T-cell (primary cell): Measurements from ENCODE around the gene BRICD5. TPM values are rescaled to one million over a fixed set of nuclear protein-coding genes. Genes with fewer than 3 reads are reported as not detected.

ENCODE experiments used
- ATAC-seq, 4 experiments: fragments of 200-7000 bp in 3 of 4; fragments of 150-1000 bp in 1 of 4; cut with Tn5 transposase; replicated peaks in 1 of 4; 1 replicate in 3 of 4; 2 replicates in 1 of 4; pipeline ENCODE4 v1.10.0; 2021; ENCODE audit warnings: moderate library complexity in 3 of 4, mild to moderate bottlenecking in 2 of 4, moderate number of reproducible peaks in 1 of 4
- CTCF ChIA-PET, 2 donors: fragments of 300-600 bp; sonication (Branson Sonifier 250); formaldehyde crosslinking; loops; one replicate each; lab custom pipeline; 2022; ENCODE audit warnings: antibody characterized with exemption in 2 of 2; lab: Charles Lee
- POLR2A ChIA-PET, 2 donors: fragments of 300-600 bp; sonication (Branson Sonifier 250); formaldehyde crosslinking; loops; one replicate each; lab custom pipeline; 2022; ENCODE audit warnings: antibody characterized with exemption in 2 of 2; lab: Charles Lee
- DNase-seq, 35 experiments: peaks; one replicate each; pipeline versions ENCODE4 v3.0.0 to v3.0.0-alpha.2; 2013 to 2023
- H3K27ac ChIP-seq: one replicate; pipeline ENCODE4 v1.5.1; 2013; ENCODE audit warnings: low read length
- H3K27me3 ChIP-seq, 2 experiments: replicated peaks in 1 of 2; 1 replicate in 1 of 2; 2 replicates in 1 of 2; pipeline versions ENCODE4 v1.6.1 to v1.7.0; 2013; ENCODE audit warnings: low read length in 1 of 2, mixed read lengths in 1 of 2; ENCODE audit not compliant: control insufficient read depth in 2 of 2, insufficient read depth in 2 of 2; ENCODE audit errors: extremely low read depth in 1 of 2
- H3K36me3 ChIP-seq, 2 donors: 1 replicate in 1 of 2; 2 replicates in 1 of 2; pipeline versions ENCODE4 v1.6.1 to v1.7.0; 2013; ENCODE audit warnings: low read length in 1 of 2; ENCODE audit not compliant: control insufficient read depth in 2 of 2, insufficient read depth in 1 of 2; ENCODE audit errors: extremely low read depth in 1 of 2
- H3K4me1 ChIP-seq, 2 experiments: 1 replicate in 1 of 2; 2 replicates in 1 of 2; pipeline versions ENCODE4 v1.6.1 to v1.7.0; 2013; ENCODE audit warnings: low read length in 2 of 2, mixed read lengths in 1 of 2; ENCODE audit not compliant: insufficient read depth in 2 of 2, control insufficient read depth in 1 of 2; ENCODE audit errors: extremely low read depth in 1 of 2
- H3K4me3 ChIP-seq, 2 donors: 1 replicate in 1 of 2; 2 replicates in 1 of 2; pipeline versions ENCODE4 v1.5.1 to v1.7.0; 2013; ENCODE audit warnings: mild to moderate bottlenecking in 2 of 2, low read length in 1 of 2, moderate library complexity in 1 of 2; ENCODE audit not compliant: control insufficient read depth in 1 of 2; ENCODE audit errors: extremely low read depth in 1 of 2
- H3K9me3 ChIP-seq: 2 replicates; pipeline ENCODE4 v1.7.0; 2013
- H3K27ac Mint-ChIP-seq, 2 donors: one replicate each; pipeline ENCODE4 v1.8.0; 2020 to 2021; ENCODE audit warnings: mild to moderate bottlenecking in 2 of 2, mixed read lengths in 2 of 2
- H3K27me3 Mint-ChIP-seq, 2 donors: one replicate each; pipeline ENCODE4 v1.8.0; 2021 to 2022; ENCODE audit warnings: mixed read lengths in 2 of 2
- H3K36me3 Mint-ChIP-seq: one replicate; pipeline ENCODE4 v1.8.0; 2021; ENCODE audit warnings: mixed read lengths
- H3K4me1 Mint-ChIP-seq, 3 donors: one replicate each; pipeline ENCODE4 v1.8.0; 2020 to 2022; ENCODE audit warnings: mixed read lengths in 3 of 3, mild to moderate bottlenecking in 1 of 3
- H3K4me3 Mint-ChIP-seq, 3 donors: one replicate each; pipeline ENCODE4 v1.8.0; 2020 to 2022; ENCODE audit warnings: mild to moderate bottlenecking in 3 of 3, mixed read lengths in 3 of 3, moderate library complexity in 3 of 3
- H3K9me3 Mint-ChIP-seq, 3 donors: one replicate each; pipeline ENCODE4 v1.8.0; 2020 to 2022; ENCODE audit warnings: mixed read lengths in 3 of 3
- WGBS: methylation state at CpG from one replicate; pipeline ENCODE4 v1.1.5; 2013; ENCODE audit warnings: missing lambda C conversion rate; ENCODE audit not compliant: insufficient coverage; 5-methylcytosine and 5-hydroxymethylcytosine counted together
- total RNA-seq, 35 experiments: library from RNA in 6 of 35; stranded (reverse) in 6 of 35; fragments of 120-200 nt in 1 of 35; gene quantifications; one replicate each; pipeline versions ENCODE4 v1.2.1 to v1.2.4 and lab custom pipeline; 2013 to 2026

BRICD5 gene
- total RNA-seq, 5 donors from 2014 or later (not counting 1 experiment from before 2014, with no cell fraction given), result 6.7 to 27.7 (median 20.4) TPM

- Histone ChIP-seq H3K36me3 (peaks cover 10 to 29% of the 10 kb centered on the region in 2 donors), H3K27ac (no peak overlapping the region), H3K4me3 (no peak overlapping the region), H3K27me3 (peaks cover 0 to 24% of the 10 kb centered on the region in 2 experiments), H3K9me3 (no peaks in the 10 kb centered on the region), H3K4me1 (peaks cover 2 to 15% of the 10 kb centered on the region in 2 experiments)
- H3K36me3 Mint-ChIP-seq, result peaks cover 16% of the 10 kb centered on the region
- POLR2A ChIA-PET, result no interaction called here
- no peaks in the 10 kb centered on the region for H3K9me3 Mint-ChIP-seq
- peaks cover 0 to 4% of the 10 kb centered on the region in 2 donors for H3K27me3 Mint-ChIP-seq
- no peak for DNase-seq
- no peak overlapping the region for H3K4me3 Mint-ChIP-seq
- peaks cover 0 to 2% (median 1%) of the 10 kb centered on the region in 3 donors for H3K4me1 Mint-ChIP-seq
- ATAC-seq, result no peak
- WGBS, result 80% methylated on average over 14 of the region's 18 CpGs
- H3K27ac Mint-ChIP-seq, result no peak overlapping the region
- CTCF ChIA-PET, result interaction anchor here in 1 of 2 donors (0.6 kb wide), 1 partner anchor 13 kb away, joined by 3 read pairs; the partner anchor contains the start of gene ECI1
These were observed 27.6 kb upstream of the BRICD5 start for GRCh38 chr16:2238150-2238837.

GRCh38 chr16:2237493-2238149, 27.0 kb upstream of the BRICD5 start:
- ChIA-PET POLR2A (no interaction called here), CTCF (interaction anchor here in 1 of 2 donors (0.6 kb wide), 1 partner anchor 14 kb away, joined by 3 read pairs; the partner anchor contains the start of gene ECI1)
- H3K9me3 Mint-ChIP-seq, result no peaks in the 10 kb centered on the region
- no peak for DNase-seq
- WGBS, result 42% methylated on average over 65 of the region's 65 CpGs
- peaks cover 0 to 31% of the 10 kb centered on the region in 2 experiments for H3K27me3 ChIP-seq
- H3K27ac Mint-ChIP-seq, result no peak overlapping the region
- no peak for ATAC-seq
- peaks cover 0 to 2% (median 1%) of the 10 kb centered on the region in 3 donors for H3K4me1 Mint-ChIP-seq
- H3K27ac ChIP-seq, result no peak overlapping the region
- H3K27me3 Mint-ChIP-seq, result peaks cover 0 to 4% of the 10 kb centered on the region in 2 donors
- no peak overlapping the region for H3K4me3 ChIP-seq
- H3K4me1 ChIP-seq, result peaks cover 2 to 15% of the 10 kb centered on the region in 2 experiments
- H3K36me3 Mint-ChIP-seq, result peaks cover 16% of the 10 kb centered on the region
- peaks cover 16 to 29% of the 10 kb centered on the region in 2 donors for H3K36me3 ChIP-seq
- no peak overlapping the region for H3K4me3 Mint-ChIP-seq
- no peaks in the 10 kb centered on the region for H3K9me3 ChIP-seq

- no peak overlapping the region for H3K4me3 ChIP-seq
- H3K9me3 Mint-ChIP-seq, result no peaks in the 10 kb centered on the region
- peaks cover 0 to 2% (median 1%) of the 10 kb centered on the region in 3 donors for H3K4me1 Mint-ChIP-seq
- no peak overlapping the region for H3K27ac ChIP-seq
- ChIA-PET CTCF (no interaction called here), POLR2A (no interaction called here)
- H3K4me1 ChIP-seq, result peaks cover 2 to 15% of the 10 kb centered on the region in 2 experiments
- H3K4me3 Mint-ChIP-seq, result no peak overlapping the region
- no peak overlapping the region for H3K27ac Mint-ChIP-seq
- peaks cover 0 to 32% of the 10 kb centered on the region in 2 experiments for H3K27me3 ChIP-seq
- peaks cover 0 to 4% of the 10 kb centered on the region in 2 donors for H3K27me3 Mint-ChIP-seq
- DNase-seq (no peak), ATAC-seq (no peak)
- 23% methylated on average over 40 of the region's 40 CpGs for WGBS
- H3K9me3 ChIP-seq, result no peaks in the 10 kb centered on the region
- peaks cover 20 to 29% of the 10 kb centered on the region in 2 donors for H3K36me3 ChIP-seq
- H3K36me3 Mint-ChIP-seq, result peaks cover 12% of the 10 kb centered on the region
These were observed 26.4 kb upstream of the BRICD5 start for GRCh38 chr16:2237102-2237482.

- peak in 1 of 4 experiments; percentile 21 for ATAC-seq
- H3K27ac ChIP-seq, result no peak within 1 kb of the TSS
- peaks cover 2 to 15% of the 10 kb centered on the region in 2 experiments for H3K4me1 ChIP-seq
- ChIA-PET POLR2A (no interaction called here), CTCF (no interaction called here)
- Mint-ChIP-seq H3K4me1 (peaks cover 0 to 2% (median 1%) of the 10 kb centered on the region in 3 donors), H3K27ac (no peak within 1 kb of the TSS), H3K9me3 (no peaks in the 10 kb centered on the region), H3K27me3 (peaks cover 0 to 4% of the 10 kb centered on the region in 2 donors), H3K4me3 (peak within 1 kb of the TSS in 1 of 3 donors; percentile 15), H3K36me3 (peaks cover 18% of the 10 kb centered on the region)
- WGBS, result 29% methylated on average over 64 of the region's 64 CpGs
- DNase-seq, result no peak
- no peaks in the 10 kb centered on the region for H3K9me3 ChIP-seq
- peaks cover 0 to 37% of the 10 kb centered on the region in 2 experiments for H3K27me3 ChIP-seq
- no peak within 1 kb of the TSS for H3K4me3 ChIP-seq
- H3K36me3 ChIP-seq, result peaks cover 20 to 35% of the 10 kb centered on the region in 2 donors
These were observed 25.9 kb upstream of the BRICD5 start, which contains the start of gene DNASE1L2 for GRCh38 chr16:2236337-2237101. DNASE1L2 (plus strand) TSS chr16:2236444; CDS start chr16:2236817, 373 bp downstream.

- H3K9me3 Mint-ChIP-seq, result no peaks in the 10 kb centered on the region
- H3K27me3 Mint-ChIP-seq, result peaks cover 0 to 4% of the 10 kb centered on the region in 2 donors
- peaks cover 22% of the 10 kb centered on the region for H3K36me3 Mint-ChIP-seq
- 87% methylated on average over 16 of the region's 19 CpGs for WGBS
- ATAC-seq, result no peak
- Histone ChIP-seq H3K27me3 (peaks cover 0 to 40% of the 10 kb centered on the region in 2 experiments), H3K36me3 (peaks cover 20 to 42% of the 10 kb centered on the region in 2 donors), H3K4me1 (peaks cover 2 to 15% of the 10 kb centered on the region in 2 experiments), H3K4me3 (no peak overlapping the region), H3K9me3 (no peaks in the 10 kb centered on the region), H3K27ac (no peak overlapping the region)
- DNase-seq, result no peak
- H3K4me1 Mint-ChIP-seq, result peaks cover 0 to 2% (median 1%) of the 10 kb centered on the region in 3 donors
- H3K27ac Mint-ChIP-seq, result no peak overlapping the region
- POLR2A ChIA-PET, result no interaction called here
- CTCF ChIA-PET, result no interaction called here
- H3K4me3 Mint-ChIP-seq, result peak overlapping the region in 1 of 3 donors; percentile 15
These were observed 25.2 kb upstream of the BRICD5 start for GRCh38 chr16:2235695-2236336.
